SK-N-SH (cell line): Measurements from ENCODE around the gene CCDC88C. TPM values are rescaled to one million over a fixed set of nuclear protein-coding genes. Genes with fewer than 3 reads are reported as not detected.

Experiments
- CTCF ChIA-PET: fragments of 300-600, 350-600 bp; formaldehyde crosslinking; extraction: SDS; loops from one replicate; lab custom pipeline; 2021; lab: Yijun Ruan, JAX
- POLR2A ChIA-PET: fragments of 350-600 bp; sonication (Branson Sonifier 250); formaldehyde crosslinking; extraction: SDS; loops from one replicate; lab custom pipeline; 2020; ENCODE audit warnings: antibody characterized with exemption, inconsistent platforms; lab: Yijun Ruan, JAX
- DNase-seq: peaks from one replicate; pipeline ENCODE4 v3.0.0; 2012
- H2AFZ ChIP-seq: fragments of 200-600 bp; sonication (generic); 2 replicates; pipeline ENCODE4 v1.8.1; 2016; ENCODE audit warnings: antibody characterized with exemption, mild to moderate bottlenecking, low read depth
- H3F3A ChIP-seq: fragments of 200-600 bp; sonication (generic); replicated peaks from 2 replicates; pipeline ENCODE3; 2016; ENCODE audit warnings: antibody characterized with exemption, mild to moderate bottlenecking; ENCODE audit not compliant: insufficient read depth
- H3K27ac ChIP-seq, 2 experiments: fragments of 200-500 bp in 1 of 2; fragments of 200-600 bp in 1 of 2; sonication (Bioruptor generic) in 1 of 2; sonication (generic), shearing (Covaris generic) in 1 of 2; 2 replicates each; pipeline versions ENCODE4 v1.5.1 to v1.6.1; 2014 to 2016; ENCODE audit warnings: low read depth in 2 of 2, inconsistent platforms in 1 of 2, low read length in 1 of 2, mild to moderate bottlenecking in 1 of 2, mixed read lengths in 1 of 2
- H3K27me3 ChIP-seq: fragments of 200-600 bp; sonication (generic), shearing (Covaris generic); 2 replicates; pipeline ENCODE4 v1.6.1; 2016; ENCODE audit warnings: mixed run types; ENCODE audit not compliant: insufficient read depth
- H3K36me3 ChIP-seq, 2 experiments: fragments of 200-500 bp in 1 of 2; fragments of 200-600 bp in 1 of 2; sonication (Bioruptor generic) in 1 of 2; sonication (generic) in 1 of 2; replicated peaks in 1 of 2; 2 replicates each; pipeline versions ENCODE3 to v1.5.1; 2014 to 2016; ENCODE audit warnings: low read length in 1 of 2, mild to moderate bottlenecking in 1 of 2; ENCODE audit not compliant: insufficient read depth in 2 of 2, control insufficient read depth in 1 of 2
- H3K4me1 ChIP-seq, 2 experiments: fragments of 200-500 bp in 1 of 2; fragments of 200-600 bp in 1 of 2; sonication (Bioruptor generic) in 1 of 2; sonication (generic), shearing (Covaris generic) in 1 of 2; 2 replicates each; pipeline versions ENCODE4 v1.5.1 to v1.6.1; 2014 to 2016; ENCODE audit warnings: low read depth in 1 of 2, low read length in 1 of 2, mixed run types in 1 of 2; ENCODE audit not compliant: insufficient read depth in 2 of 2, control insufficient read depth in 1 of 2
- H3K4me2 ChIP-seq: fragments of 200-600 bp; sonication (generic), shearing (Covaris generic); 2 replicates; pipeline ENCODE4 v1.6.1; 2017; ENCODE audit warnings: mixed run types
- H3K4me3 ChIP-seq, 2 experiments: fragments of 200-500 bp in 1 of 2; fragments of 200-600 bp in 1 of 2; sonication (Bioruptor generic) in 1 of 2; sonication (generic), shearing (Covaris generic) in 1 of 2; 2 replicates each; pipeline versions ENCODE4 v1.5.1 to v1.8.1; 2014 to 2016; ENCODE audit warnings: low read depth in 2 of 2, inconsistent platforms in 1 of 2, low read length in 1 of 2, mild to moderate bottlenecking in 1 of 2, mixed read lengths in 1 of 2, moderate library complexity in 1 of 2
- H3K79me2 ChIP-seq: fragments of 200-600 bp; sonication (generic); 2 replicates; pipeline ENCODE4 v1.8.1; 2017; ENCODE audit warnings: mild to moderate bottlenecking; ENCODE audit not compliant: insufficient read depth
- H3K9ac ChIP-seq: fragments of 200-600 bp; sonication (generic); 2 replicates; pipeline ENCODE4 v1.6.1; 2017; ENCODE audit warnings: mixed run types
- H3K9me2 ChIP-seq: fragments of 200-600 bp; sonication (generic); 2 replicates; pipeline ENCODE4 v1.6.1; 2017; ENCODE audit warnings: mixed run types
- H3K9me3 ChIP-seq: fragments of 200-600 bp; sonication (generic); 2 replicates; pipeline ENCODE4 v1.6.1; 2017; ENCODE audit warnings: mixed run types, mild to moderate bottlenecking, moderate library complexity
- H4K20me1 ChIP-seq: fragments of 200-600 bp; sonication (generic); 2 replicates; pipeline ENCODE4 v1.6.1; 2017; ENCODE audit warnings: mild to moderate bottlenecking, mixed run types; ENCODE audit not compliant: insufficient read depth
- CTCF ChIP-seq: fragments of 200-600 bp; sonication (generic); IDR thresholded peaks from 2 replicates; pipeline ENCODE4 v1.6.1; 2017; ENCODE audit warnings: antibody characterized with exemption, mild to moderate bottlenecking, moderate library complexity
- IRF3 ChIP-seq: fragments of 150-350 bp; IDR thresholded peaks from 2 replicates; pipeline ENCODE4 v1.6.1; 2016; ENCODE audit warnings: mild to moderate bottlenecking, low read depth, low read length
- MAX ChIP-seq: IDR thresholded peaks from 2 replicates; pipeline ENCODE4 v1.4.0; 2012; ENCODE audit warnings: low read depth
- POLR2AphosphoS5 ChIP-seq: IDR thresholded peaks from 2 replicates; pipeline ENCODE4 v1.6.1; 2012; ENCODE audit warnings: low read depth, low read length
- RCOR1 ChIP-seq: fragments of 150-350 bp; IDR thresholded peaks from 2 replicates; pipeline ENCODE4 v1.6.1; 2017; ENCODE audit warnings: antibody characterized with exemption, low read length
- SIN3A ChIP-seq: IDR thresholded peaks from 2 replicates; pipeline ENCODE4 v1.6.1; 2012; ENCODE audit warnings: low read depth, mild to moderate bottlenecking, low read length, moderate library complexity, borderline replicate concordance
- TAF1 ChIP-seq: IDR thresholded peaks from 2 replicates; pipeline ENCODE4 v1.6.1; 2012; ENCODE audit warnings: low read depth, mild to moderate bottlenecking, low read length, moderate library complexity, borderline replicate concordance
- TCF12 ChIP-seq: IDR thresholded peaks from 2 replicates; pipeline ENCODE4 v1.4.0; 2012
- USF2 ChIP-seq: fragments of 150-350 bp; IDR thresholded peaks from 2 replicates; pipeline ENCODE4 v1.6.1; 2017; ENCODE audit warnings: antibody characterized with exemption, low read length, low read depth, borderline replicate concordance
- ZBTB33 ChIP-seq: IDR thresholded peaks from 2 replicates; pipeline ENCODE4 v1.4.0; 2012; ENCODE audit warnings: low read depth, borderline replicate concordance
- WGBS: methylation state at CpG from one replicate; pipeline ENCODE4 v1.1.6; 2017; ENCODE audit warnings: low lambda C conversion rate; 5-methylcytosine and 5-hydroxymethylcytosine counted together
- polyA plus RNA-seq, 3 experiments: library from polyadenylated mRNA; depleted of rRNA; stranded (reverse); fragments of >200 nt; gene quantifications; 2 replicates each; pipeline ENCODE4 v1.2.3, GENCODE V29; 2012

The CCDC88C gene
- polyA plus RNA-seq, 1 of the 3 experiments (the other 2 are of a cell fraction), result 0.39 TPM

- H3K36me3 ChIP-seq, result no peaks in the 10 kb centered on the region
- H2AFZ ChIP-seq, result no peak overlapping the region
- H3K9me2 ChIP-seq, result no peaks in the 10 kb centered on the region
- WGBS, result 74% methylated on average over 17 of the region's 28 CpGs
- H3F3A ChIP-seq, result no peaks in the 10 kb centered on the region
- H3K4me1 ChIP-seq, result peaks cover 21 to 91% of the 10 kb centered on the region in 2 experiments
- TF ChIP-seq CTCF, result no peak
- no peak for TF ChIP-seq SIN3A
- no peak for TF ChIP-seq TCF12
- H3K9me3 ChIP-seq, result no peaks in the 10 kb centered on the region
- no peaks in the 10 kb centered on the region for H3K79me2 ChIP-seq
- no peaks in the 10 kb centered on the region for H3K27me3 ChIP-seq
- no peak overlapping the region for H3K9ac ChIP-seq
- H4K20me1 ChIP-seq, result no peaks in the 10 kb centered on the region
- H3K4me2 ChIP-seq, result no peak overlapping the region
- ChIA-PET POLR2A (no interaction called here), CTCF (interaction anchor here (1.6 to 14.4 kb wide), 5 partner anchors 21 to 204 kb away, joined by 3 to 154 read pairs (median 16); partner anchors contain the start of gene CCDC88C)
- H3K4me3 ChIP-seq, result no peak overlapping the region
- H3K27ac ChIP-seq, result peak overlapping the region in 1 of 2 experiments; percentile 82; a peak in 2 of 4 replicates
- peak; percentile 50 for DNase-seq
These were observed 40.8 kb downstream of the CCDC88C start for GRCh38 chr14:91376547-91377477.

- Histone ChIP-seq H4K20me1 (no peaks in the 10 kb centered on the region), H3K79me2 (no peaks in the 10 kb centered on the region), H3K27ac (no peak overlapping the region), H3K9ac (no peak overlapping the region), H3K4me1 (peaks cover 21 to 96% of the 10 kb centered on the region in 2 experiments), H3K4me3 (no peak overlapping the region), H3F3A (no peaks in the 10 kb centered on the region), H3K9me2 (no peaks in the 10 kb centered on the region), H3K9me3 (no peaks in the 10 kb centered on the region), H3K4me2 (no peak overlapping the region), H3K36me3 (no peaks in the 10 kb centered on the region), H3K27me3 (no peaks in the 10 kb centered on the region), H2AFZ (no peak overlapping the region)
- POLR2A ChIA-PET, result interaction anchor here (0.8 kb wide), 1 partner anchor 20 kb away, joined by 3 read pairs; no protein-coding TSS in a partner anchor
- CTCF ChIA-PET, result interaction anchor here (3.5 to 14.4 kb wide), 2 partner anchors 20 to 50 kb away, joined by 16 to 154 read pairs; no protein-coding TSS in a partner anchor
- 83% methylated on average over 18 of the region's 25 CpGs for WGBS
- no peak for DNase-seq
- TF ChIP-seq POLR2AphosphoS5 (no peak), MAX (no peak), IRF3 (no peak), CTCF (no peak), RCOR1 (no peak), TAF1 (no peak), ZBTB33 (no peak), USF2 (no peak)
These were observed 41.7 kb downstream of the CCDC88C start for GRCh38 chr14:91375720-91376452.
